GM12874 (cell line): ENCODE results near the gene PRKACA.
A peak's percentile ranks its signal among the peaks of the same experiment; 100 is the strongest.

Experiments used
- TF ChIP-seq, protein P1 (sequence below): IDR thresholded peaks from 2 replicates; pipeline ENCODE4 v1.5.1; 2011; ENCODE audit warnings: low read depth, mild to moderate bottlenecking, control low read depth, low read length, moderate library complexity; ENCODE audit not compliant: insufficient read depth

Gene PRKACA

GRCh38 chr19:14073925-14074838 lies 43.4 kb downstream of the PRKACA start:
- TF ChIP-seq, protein P1, sequence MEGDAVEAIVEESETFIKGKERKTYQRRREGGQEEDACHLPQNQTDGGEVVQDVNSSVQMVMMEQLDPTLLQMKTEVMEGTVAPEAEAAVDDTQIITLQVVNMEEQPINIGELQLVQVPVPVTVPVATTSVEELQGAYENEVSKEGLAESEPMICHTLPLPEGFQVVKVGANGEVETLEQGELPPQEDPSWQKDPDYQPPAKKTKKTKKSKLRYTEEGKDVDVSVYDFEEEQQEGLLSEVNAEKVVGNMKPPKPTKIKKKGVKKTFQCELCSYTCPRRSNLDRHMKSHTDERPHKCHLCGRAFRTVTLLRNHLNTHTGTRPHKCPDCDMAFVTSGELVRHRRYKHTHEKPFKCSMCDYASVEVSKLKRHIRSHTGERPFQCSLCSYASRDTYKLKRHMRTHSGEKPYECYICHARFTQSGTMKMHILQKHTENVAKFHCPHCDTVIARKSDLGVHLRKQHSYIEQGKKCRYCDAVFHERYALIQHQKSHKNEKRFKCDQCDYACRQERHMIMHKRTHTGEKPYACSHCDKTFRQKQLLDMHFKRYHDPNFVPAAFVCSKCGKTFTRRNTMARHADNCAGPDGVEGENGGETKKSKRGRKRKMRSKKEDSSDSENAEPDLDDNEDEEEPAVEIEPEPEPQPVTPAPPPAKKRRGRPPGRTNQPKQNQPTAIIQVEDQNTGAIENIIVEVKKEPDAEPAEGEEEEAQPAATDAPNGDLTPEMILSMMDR = no peak

- TF ChIP-seq, protein P1 = peak; percentile 77
Observed at GRCh38 chr19:14073261-14073924, 44.2 kb downstream of the PRKACA start.

DNA sequence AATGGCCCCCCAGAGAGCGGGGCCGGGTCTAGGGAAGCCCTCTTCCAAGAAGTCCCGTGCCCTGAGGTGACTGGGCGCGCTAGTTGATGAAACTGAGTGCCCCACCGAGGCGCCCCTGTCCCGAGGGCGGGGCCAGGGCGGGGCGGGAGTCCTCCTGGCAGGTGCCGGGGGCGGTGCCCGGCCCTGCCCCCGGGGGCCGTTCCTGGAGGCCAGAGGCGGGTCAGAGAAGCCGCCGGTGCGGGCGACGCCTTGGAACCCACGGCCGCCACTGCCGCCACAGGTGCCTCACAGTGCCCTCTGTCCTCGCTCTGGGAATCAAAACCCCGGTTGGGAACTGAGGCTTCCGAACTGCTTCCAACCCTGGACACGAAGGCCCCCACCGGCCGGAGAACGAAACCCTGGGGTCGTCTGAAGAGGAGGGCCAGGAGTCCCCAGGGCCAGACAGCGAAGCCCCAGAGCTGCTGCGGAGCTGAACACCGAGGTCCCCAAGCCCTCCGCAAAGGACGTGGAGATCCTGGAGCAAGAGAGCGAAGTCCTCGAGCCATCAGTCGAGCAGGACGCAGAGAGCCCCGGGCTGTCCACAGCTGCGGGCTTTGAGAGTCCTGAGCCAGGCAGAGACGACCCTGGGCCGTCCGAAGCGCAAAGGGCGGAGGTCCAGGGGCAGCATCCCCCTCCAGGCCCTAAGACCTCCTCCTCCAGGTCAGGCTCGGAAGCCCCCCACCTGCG lies 44.9 kb downstream of the PRKACA start, which contains the start of gene MISP3:
Gene MISP3, plus strand, starts transcription at position 252 of the 726 bp plus-strand sequence. CDS start 524 bp downstream, outside the sequence.
- TF ChIP-seq, protein P1 = no peak

DNA sequence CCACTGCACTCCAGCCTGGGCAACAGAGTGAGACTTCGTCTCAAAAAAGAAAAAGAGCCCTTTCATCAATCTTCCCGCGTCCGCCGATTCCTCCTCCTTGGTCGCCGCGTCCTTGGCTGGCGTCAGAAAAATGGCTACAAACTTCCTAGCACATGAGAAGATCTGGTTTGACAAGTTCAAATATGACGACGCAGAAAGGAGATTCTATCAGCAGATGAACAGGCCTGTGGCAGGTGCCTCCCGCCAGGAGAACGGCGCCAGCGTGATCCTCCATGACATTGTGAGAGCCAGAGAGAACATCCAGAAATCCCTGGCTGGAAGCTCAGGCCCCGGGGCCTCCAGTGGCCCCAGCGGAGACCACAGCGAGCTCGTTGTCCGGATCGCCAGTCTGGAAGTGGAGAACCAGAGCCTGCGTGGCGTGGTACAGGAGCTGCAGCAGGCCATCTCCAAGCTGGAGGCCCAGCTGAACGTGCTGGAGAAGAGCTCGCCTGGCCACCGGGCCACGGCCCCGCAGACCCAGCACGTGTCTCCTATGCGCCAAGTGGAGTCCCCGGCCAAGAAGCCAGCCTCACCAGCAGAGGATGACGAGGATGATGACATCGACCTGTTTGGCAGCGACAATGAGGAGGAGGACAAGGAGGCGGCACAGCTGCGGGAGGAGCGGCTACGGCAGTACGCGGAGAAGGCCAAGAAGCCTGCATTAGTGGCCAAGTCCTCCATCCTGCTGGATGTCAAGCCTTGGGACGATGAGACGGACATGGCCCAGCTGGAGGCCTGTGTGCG lies 47.1 kb downstream of the PRKACA start:
- TF ChIP-seq, protein P1 = no peak

GRCh38 chr19:14066134-14066533 lies 51.4 kb downstream of the PRKACA start:
- TF ChIP-seq, protein P1 = no peak

GRCh38 chr19:14063105-14063504 lies 54.5 kb downstream of the PRKACA start:
- TF ChIP-seq, protein P1 = no peak
